Middle frontal gyrus (tissue), 1 donor: Measurements from ENCODE around the gene CEACAM1.
"Not testable (repeated sequence)": the region's sequence is repeated elsewhere in the genome, so short reads cannot be mapped to it uniquely, and the experiment has no call there.

Experiments used
- DNase-seq: peaks from one replicate; pipeline ENCODE4 v3.0.0-alpha.2; 2015; ENCODE audit warnings: low spot score; ENCODE audit errors: extremely low spot score

The CEACAM1 gene

DNA sequence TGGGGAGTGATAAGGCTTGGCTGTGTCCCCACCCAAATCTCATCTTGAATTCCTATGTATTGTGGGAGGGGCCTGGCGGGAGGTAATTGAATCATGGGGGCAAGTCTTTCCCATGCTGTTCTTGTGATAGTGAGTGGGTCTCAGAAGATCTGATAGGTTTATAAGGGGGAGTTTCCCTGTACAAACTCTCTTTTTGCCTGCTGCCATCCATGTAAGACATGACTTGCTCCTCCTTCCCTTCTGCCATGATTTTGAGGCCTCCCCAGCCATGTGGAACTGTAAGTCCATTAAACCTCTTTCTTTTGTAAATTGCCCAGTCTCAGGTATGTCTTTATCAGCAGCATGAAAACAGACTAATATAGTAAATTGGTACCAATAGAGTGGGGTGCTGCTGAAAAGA is 20.8 kb upstream of the CEACAM1 start:
- DNase-seq = not testable (repeated sequence)

DNA sequence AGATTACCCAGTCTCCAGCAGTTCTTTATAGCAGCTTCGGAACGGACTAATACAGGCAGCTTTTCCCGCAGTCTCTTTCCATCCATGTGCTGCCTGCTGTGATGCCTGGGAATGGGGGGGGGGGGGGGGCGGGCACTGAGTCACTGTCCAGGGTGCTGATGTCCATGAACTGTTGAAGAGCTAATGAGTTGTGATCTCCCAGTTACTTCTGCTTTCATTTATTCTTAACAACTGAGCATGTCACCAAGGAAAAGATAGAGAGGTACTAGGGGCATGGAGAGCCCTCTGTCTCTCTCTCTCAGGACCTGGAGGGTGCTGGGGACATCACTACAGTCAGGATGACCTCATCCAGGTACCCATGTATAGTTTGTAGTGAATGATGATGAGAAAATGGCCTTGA is 20.3 kb upstream of the CEACAM1 start:
- no peak for DNase-seq

DNA sequence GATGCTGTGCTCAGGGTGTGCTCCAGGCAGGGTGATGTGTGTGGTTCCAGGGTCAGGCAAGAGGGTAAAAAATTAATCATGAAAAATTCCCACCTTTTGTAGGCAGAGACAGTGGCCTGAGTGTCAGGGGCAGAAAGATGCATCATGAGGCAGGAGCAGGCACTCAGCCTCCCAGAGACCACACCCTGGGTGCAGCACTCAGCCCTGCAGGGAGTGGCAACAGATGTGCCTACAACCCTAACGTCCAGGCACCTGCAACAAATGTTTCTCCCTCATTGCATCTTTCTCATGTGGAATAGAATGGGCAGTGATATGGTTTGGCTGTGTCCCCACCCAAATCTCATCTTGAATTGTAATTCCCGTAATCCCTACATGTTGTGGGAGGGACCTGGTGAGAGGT is 19.6 kb upstream of the CEACAM1 start:
- no peak for DNase-seq

DNA sequence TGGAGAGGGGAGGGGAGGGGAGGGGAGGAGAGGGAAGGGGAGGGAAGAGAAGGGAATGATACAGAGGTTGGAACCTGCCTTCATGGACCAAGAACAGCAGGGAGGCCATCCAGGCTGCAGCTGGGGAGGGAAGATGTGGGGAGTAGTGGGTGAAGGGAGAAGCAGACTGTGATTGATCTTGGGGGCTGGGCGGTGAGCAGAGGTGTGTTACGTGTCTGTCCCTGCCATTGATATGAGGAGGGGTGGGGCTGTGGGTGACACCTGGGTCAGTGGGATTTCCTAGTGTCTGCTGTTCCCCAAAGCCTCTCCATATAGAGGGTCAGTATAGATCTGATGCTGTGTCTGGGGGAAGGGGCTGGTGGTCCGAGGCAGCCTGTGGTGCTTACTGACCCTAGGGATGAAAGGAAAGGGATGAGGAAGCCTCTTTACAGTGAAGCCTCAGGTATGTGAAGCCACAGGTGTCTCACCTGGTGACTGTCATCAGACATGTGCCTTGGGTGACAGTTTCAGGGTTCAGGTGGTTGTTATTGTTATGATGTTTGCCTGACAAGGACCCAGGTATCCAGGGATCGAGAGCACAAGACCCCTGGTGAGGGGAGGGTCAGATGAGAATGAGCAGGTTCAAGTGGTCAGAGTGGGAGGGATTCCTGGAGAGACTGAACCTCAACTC is 18.7 kb upstream of the CEACAM1 start:
- no peak for DNase-seq

DNA sequence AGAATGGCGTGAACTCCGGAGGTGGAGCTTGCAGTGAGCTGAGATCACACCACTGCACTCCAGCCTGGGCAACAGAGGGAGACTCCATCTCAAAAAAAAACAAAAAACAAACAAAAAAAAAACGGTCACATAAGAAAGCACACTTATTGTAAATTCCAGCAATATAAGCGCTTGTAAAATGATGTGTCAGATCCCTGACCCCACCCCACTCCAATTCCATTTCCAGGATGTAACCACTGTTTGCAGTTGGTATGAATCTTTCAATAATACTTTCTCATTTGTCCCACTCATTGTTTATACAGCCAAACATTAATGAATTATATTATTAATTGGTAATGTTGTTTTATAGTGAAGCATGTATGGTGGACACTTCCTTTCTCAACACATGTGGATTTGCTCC is 15.9 kb upstream of the CEACAM1 start:
- DNase-seq = no peak

DNA sequence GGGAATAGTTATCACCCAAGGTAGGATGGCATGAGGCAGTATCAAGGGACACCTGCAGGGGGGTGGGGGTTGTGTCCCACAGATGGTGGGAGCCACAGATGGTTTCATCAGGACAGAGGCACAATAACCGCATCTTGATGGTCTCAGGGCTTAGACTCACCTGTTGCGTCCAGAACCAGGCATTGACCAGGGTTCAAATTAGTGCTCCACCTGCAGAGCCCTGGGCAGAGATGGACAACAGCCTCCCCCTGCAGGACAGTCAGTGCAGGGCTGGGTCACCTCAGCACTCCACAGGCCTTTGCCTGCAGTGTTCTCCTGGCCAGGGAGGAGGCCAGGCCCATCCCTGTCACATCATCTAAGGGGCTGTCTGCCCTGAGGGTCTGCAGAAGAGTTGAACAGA is 14.5 kb upstream of the CEACAM1 start:
- no peak for DNase-seq

DNA sequence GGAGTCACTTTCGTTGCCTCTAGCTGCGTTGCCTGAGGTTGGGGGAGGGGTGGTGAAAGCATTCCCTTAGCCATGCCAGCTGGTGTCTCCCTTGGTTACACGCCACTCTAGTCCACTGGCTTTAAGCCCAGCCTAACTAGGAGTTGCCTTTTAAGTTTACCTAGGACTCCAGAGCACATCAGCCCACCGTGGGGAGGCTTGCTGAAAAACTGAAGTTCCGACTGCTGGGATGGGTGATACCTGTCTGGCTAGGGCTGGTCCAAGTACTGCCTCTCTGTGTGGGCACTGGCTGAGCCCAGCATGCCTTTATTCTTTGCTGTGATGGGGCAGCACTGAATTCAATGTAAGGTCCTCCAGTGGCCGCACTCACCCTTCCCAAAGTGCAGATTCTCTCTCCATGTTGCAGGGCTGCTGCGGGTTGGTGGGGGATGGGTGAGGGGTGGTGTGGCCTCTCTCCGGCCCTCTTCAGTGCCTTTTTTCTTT is 11.8 kb upstream of the CEACAM1 start:
- DNase-seq = no peak

DNA sequence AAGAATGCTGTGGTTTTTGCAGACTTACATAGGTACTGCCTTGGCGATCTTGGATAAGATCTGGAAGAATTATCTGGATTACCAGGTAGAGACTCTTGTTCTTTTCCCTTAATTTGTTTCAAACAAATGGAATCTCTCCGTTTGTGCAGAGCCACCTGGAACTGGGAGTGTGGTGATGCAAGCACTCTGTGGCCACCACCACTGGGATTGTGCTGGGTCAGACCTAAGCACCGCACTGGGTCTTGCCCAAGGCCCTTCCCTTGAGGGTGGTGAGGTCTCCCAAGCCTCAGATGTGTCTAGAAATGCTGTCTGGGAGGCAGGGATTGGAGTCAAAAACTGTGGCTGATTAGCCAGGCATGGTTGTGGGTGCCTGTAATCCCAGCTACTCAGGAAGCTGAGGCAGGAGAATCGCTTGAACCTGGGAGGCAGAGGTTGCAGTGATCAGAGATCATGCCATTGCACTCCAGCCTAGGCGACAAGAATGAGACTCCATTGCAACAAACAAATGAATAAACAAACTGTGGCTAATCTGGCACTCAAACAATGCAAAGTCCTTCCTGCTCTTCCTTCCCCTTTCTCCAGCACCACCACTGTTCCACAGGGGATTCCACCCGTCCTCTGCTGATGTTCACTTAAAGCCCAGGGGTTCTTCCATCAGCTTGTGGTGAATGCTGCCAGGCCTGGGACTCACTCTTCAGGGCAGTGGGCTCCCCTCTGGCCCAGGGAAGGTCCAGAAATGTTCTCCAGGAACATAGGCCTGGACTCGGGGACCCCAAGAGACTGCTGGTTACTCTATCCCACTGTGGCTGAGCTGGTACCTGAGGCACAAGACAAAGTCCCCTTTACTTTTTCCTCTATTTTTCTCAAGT is 10.8 kb upstream of the CEACAM1 start:
- DNase-seq = no peak

DNA sequence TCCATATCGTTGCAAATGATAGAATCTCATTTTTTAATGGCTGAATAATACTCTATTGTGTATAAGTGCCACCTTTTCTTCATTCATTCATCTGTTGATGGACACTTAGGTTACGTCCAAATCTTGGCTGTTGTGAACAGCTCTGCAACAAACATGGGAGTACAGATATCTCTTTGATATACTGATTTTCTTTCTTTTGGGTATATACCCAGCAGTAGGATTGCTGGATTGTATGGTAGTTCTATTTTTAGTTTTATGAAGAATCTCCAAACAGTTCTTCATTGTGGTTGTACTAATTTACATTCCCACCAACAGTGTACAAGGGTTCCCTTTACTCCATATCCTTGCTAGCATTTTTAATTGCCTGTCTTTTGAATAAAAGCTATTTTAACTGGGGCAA is 7.0 kb upstream of the CEACAM1 start:
- not testable (repeated sequence) for DNase-seq

DNA sequence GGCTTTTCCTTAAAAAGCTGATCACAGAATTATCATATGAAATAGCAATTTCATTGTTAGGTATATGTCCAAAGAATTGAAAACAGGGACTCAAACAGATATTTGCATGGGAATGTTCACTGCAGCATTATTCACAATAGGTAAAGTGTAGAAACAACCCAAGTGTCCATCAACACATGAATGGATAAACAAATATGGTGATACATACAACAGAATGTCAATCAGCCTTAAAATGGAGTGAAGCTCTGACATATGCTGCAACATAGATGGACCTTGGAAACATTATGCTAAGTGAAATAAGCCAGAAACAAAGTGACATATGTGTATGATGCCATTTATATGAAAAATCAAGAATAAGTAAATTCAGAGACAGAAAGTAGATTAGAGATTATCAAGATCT is 6.1 kb upstream of the CEACAM1 start:
- no peak for DNase-seq

DNA sequence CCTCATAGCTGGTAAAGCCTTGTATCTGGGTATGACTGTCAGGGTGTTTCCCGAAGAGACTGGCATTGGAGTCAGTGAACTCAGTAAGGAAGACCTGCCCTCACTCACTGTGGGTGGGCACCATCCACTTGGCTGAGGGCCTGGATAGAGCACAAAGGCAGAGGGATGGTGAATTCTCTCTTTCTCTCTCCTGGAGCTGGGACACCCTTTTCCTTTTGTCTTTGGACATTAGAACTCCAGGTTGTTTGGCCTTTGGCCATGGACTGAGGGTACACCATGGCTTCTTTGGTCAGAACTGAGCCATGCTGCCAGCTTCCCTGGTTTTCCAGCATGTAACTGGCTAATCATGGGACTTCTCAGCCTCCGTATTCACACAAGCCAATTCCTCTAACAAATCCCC is 4.6 kb upstream of the CEACAM1 start:
- no peak for DNase-seq

DNA sequence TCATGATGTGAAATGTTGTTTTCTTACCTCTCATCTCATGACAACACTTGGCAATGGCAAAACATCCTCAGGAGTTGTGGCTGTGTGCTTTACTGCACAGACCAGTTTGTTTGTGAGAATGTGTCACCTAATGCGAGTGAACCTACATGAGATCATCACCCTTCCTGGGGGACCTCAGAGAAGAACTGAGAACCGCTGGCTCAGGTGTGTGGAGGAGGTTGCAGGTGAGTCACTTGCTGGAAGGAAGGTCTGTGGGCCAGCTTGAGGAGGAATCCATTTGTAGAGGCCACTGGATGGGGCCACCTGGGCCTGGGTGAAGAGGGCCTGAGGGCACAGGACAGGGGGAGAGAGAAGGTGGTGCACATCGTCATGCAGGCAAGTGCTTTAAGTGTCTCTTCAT is 3.0 kb upstream of the CEACAM1 start:
- no peak for DNase-seq

DNA sequence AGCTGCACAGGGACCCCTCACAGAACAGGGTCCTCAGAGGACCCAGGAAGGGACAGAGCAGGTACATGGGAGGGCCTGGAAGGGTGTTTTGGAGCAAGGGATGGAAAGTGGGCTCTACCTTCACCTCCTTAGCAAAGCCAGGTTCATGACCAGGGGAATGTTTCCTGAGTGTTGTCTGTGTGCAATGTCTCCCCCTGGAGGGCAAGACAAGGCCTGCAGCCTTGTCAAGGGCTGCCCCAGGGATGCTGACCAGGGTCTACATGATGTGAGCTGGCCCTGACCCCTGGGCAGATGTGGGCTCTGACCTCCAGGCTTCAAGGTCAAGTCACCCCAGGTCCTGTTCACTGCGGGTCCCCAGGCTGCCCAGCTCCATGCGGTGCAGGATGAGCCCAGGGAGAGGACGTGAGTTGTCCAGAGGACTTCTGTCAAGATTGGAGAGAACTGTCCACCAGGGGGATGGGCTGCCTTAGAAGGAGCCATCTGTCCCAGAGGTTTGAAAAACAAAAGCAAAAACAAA is 1.0 kb upstream of the CEACAM1 start:
- DNase-seq = no peak

DNA sequence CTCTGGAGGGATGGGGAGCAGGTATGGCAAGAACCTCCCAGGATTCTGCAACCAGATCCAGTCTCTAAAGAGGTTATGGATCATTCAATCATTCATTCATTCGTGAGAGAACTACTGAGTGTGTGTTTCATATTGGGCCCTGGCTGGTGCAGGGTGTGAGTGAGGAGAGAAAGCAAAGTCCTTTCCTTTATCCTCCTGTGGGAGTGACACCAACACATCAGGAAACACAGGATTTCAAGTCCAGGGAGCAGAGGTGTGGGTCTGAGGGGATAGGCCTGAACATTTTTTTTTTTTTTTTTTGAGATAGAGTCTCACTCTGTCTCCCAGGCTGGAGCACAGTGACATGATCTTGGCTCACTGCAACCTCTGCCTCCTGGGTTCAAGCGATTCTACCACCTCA is 3.3 kb downstream of the CEACAM1 start:
- DNase-seq = no peak

DNA sequence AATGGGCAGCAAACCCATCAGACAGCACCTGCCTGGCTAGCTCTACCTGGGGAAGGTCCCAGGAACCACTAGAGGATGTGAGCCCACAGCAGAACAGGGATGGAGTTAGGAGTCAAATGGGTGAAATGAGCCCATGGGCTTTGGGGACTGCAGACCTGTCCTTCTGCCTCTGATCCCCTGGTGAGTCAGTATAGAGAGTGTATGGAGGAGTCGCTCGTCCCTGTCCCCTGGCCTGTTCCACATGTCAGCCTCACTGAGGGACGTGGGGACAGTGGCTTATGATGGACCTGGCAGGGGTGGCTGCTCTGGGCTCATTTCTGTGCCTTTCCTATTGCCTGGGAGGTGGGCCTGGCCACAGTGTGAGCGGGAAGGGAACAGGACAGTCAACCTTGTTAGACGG is 4.0 kb downstream of the CEACAM1 start:
- no peak for DNase-seq

DNA sequence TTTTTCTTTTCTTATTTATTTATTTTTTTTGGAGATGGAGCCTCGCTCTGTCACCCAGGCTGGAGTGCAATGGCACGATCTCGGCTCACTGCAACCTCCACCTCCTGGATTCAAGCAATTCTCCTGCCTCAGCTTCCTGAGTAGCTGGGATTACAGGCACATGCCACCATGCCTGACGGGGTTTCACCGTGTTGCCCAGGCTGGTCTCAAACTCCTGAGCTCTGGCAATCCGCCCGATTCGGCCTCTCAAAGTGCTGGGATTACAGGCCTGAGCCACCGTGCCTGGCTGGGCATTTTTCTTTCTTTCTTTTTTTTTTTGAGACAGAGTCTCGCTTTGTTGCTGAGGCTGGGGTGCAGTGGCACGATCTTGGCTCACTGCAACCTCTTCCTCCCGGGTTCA is 6.0 kb downstream of the CEACAM1 start:
- DNase-seq = not testable (repeated sequence)

DNA sequence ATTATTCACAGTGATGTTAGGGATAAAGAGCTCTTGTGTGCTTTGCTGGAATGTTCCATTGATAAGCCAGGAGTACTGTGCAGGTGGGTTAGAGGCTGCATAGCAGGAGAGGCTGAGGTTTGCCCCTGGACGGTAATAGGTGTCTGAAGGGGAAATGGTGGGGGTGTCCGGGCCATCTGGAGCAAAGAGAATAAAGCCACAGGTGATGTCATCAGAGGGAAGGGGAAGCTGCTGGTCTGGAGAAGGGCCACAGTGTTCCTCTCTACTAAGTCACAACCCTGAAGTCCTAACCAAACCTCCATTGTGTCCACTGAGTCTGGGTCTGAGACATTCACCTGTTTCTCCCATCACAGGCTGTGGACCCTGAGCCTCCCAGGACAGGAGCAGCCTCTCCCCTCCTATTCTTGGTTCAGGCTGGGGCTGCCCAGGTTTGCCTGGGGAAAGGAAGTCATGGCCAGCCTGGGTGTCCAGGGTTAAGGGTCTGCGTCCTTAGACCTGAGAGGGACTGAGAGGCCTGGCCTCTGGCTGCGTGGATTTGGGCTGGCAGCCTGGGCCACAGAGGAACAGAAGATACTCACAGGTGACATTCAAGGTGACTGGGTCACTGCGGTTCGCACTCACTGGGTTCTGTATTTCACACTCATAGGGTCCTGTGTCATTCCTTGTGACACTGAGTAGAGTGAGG is 6.8 kb downstream of the CEACAM1 start:
- no peak for DNase-seq

DNA sequence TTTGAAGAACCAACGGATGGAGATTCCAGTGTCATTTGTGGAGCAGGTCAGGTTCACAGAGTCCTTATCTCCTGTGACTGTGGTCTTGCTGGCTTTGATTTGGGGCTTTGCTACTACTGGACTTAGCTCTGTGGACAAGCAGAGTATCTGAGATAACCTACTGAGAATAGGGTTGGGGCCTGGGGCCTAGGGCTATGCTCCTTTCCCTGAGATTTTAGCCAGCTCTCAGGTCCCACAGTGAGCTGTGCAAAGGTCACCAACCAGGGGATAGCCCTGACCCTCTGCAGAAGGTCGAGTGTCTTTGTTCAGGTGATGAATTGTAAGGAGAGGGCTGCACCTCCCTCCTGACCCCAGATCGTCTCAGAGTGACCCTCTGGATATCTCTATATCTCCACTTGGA is 9.2 kb downstream of the CEACAM1 start:
- DNase-seq = no peak

DNA sequence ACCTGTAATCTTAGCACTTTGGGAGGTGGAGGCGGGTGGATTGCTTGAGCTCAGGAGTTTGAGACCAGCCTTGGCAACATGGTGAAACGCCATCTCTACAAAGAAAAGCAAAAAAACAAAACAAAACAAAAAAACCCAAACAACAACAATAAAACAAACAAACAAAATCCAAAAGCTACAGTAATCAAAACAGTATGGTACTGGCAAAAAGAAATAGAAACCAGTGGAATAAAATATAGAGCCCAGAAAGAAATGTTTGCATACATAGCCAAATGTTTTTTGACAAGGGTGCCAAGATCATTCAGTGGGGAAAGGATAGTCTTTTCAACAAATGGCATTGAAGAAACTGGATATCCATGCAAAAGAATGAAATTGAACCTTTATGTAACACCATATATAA is 11.5 kb downstream of the CEACAM1 start:
- DNase-seq = no peak

DNA sequence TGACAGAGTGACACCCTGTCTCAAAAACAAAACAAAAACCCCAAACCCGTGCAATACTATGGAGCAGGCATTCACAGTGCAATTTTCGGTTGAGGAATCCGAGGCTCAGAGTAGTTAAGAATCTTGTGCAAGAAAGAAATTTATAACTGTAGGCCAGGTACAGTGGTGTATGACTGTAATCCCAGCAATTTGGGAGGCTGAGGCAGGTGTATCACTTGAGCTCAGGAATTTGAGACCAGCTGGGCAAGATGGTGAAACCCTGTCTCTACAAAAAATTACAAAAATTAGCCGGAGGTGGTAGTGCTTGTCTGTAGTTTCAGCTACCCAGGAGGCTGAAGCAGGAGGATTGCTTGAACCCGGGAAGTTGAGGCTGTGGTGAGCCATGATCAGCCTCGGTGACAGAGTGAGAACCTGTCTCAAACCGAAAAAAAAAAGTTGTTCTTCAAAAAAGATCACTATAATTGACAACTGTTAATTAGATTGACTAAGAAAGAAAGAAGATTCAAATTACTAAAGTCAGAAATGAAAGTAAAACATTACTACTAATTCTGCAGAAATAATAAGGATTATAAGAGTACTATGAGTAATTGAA is 12.9 kb downstream of the CEACAM1 start:
- DNase-seq = no peak

DNA sequence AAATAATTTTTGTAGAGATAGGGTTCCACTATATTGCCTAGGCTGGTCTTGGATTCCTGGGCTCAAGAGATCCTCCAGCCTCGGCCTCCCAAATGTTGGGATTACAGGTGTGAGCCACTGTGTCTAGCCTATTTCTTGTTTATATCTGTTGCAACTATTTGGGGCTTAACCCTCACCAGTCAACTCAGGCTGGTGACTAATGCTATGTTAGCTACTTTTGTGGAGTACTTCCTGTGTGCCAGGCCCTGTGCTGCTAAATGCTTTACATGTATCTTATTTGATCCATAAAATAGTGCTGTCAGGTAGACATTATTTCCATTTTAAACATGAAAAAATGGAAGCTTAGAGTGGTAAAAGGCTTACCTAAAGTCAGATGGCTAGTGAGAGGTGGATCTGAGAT is 13.8 kb downstream of the CEACAM1 start:
- no peak for DNase-seq
